ENCODE results near the gene ZFP36. TPM values are rescaled to one million over a fixed set of nuclear protein-coding genes. Genes with fewer than 3 reads are reported as not detected.

The ZFP36 gene
- total RNA-seq, 6 donors from 2014 or later = 195 to 525 (median 238) TPM

DNA sequence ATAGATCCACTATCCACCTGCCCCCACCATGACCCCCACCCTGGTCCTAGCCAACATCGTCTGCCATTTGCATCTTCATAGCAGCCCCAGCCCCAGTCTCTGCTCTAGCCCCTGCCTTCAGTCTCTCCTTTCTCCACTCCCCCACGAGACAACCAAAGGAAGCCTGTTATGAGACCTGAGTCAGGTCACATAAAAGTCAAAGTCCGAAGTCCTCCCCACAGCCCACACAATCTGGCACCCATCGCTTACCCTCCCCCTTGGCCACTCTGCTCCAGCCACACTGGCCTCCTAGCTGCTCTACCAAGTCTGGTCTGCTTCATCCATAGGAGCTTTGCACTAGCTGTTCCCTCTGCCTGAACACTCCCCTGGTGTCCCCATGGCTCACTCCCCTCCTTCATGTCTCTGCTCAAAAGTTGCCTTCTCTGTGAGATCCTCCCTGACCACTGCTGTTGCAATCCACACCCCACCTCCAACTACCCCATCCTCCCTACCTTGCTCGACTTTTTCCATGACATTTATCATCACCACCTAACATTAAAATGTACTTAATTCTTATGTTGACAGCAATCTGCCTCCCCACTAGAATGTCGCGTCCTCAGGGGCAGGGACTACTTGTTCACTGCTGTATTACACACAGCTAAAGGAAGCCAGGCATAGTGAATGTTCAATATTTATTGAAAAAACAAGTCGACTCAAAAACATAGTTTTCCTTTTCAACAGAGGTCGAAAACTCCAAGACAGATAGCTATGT is 4.6 kb downstream of the ZFP36 start:
- H3K4me3 ChIP-seq = peak overlapping the region in 3 of 4 donors; percentile 72 to 81 (median 80)
- H3K9me3 ChIP-seq = no peaks in the 10 kb centered on the region
- ATAC-seq (ENCODE audit: low FRiP score in 2 of 2) (peak in 1 of 2 donors; percentile 0), DNase-seq (peak in 1 of 2 donors; percentile 71)
- H3K27me3 ChIP-seq = no peaks in the 10 kb centered on the region
- peaks cover 21 to 58% (median 39%) of the 10 kb centered on the region in 4 donors for H3K4me1 ChIP-seq
- peak overlapping the region; percentile 99 to 100 (median 100) for H3K27ac ChIP-seq
- TF ChIP-seq, protein P1, sequence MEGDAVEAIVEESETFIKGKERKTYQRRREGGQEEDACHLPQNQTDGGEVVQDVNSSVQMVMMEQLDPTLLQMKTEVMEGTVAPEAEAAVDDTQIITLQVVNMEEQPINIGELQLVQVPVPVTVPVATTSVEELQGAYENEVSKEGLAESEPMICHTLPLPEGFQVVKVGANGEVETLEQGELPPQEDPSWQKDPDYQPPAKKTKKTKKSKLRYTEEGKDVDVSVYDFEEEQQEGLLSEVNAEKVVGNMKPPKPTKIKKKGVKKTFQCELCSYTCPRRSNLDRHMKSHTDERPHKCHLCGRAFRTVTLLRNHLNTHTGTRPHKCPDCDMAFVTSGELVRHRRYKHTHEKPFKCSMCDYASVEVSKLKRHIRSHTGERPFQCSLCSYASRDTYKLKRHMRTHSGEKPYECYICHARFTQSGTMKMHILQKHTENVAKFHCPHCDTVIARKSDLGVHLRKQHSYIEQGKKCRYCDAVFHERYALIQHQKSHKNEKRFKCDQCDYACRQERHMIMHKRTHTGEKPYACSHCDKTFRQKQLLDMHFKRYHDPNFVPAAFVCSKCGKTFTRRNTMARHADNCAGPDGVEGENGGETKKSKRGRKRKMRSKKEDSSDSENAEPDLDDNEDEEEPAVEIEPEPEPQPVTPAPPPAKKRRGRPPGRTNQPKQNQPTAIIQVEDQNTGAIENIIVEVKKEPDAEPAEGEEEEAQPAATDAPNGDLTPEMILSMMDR (IDR thresholded peaks at IDR 0.05) = no peak
- TF ChIP-seq POLR2AphosphoS5 (IDR thresholded peaks at IDR 0.05) = peak; percentile 78 to 98
- peak in 1 of 4 donors; percentile 21 for TF ChIP-seq EP300 (IDR thresholded peaks at IDR 0.05)
- TF ChIP-seq POLR2A (IDR thresholded peaks at IDR 0.05) = peak in 2 of 4 donors; percentile 70 to 78
- 16 to 17% methylated on average over 9 of the region's 9 CpGs for WGBS, 2 donors
- peaks cover 11 to 29% (median 15%) of the 10 kb centered on the region in 4 donors for H3K36me3 ChIP-seq

DNA sequence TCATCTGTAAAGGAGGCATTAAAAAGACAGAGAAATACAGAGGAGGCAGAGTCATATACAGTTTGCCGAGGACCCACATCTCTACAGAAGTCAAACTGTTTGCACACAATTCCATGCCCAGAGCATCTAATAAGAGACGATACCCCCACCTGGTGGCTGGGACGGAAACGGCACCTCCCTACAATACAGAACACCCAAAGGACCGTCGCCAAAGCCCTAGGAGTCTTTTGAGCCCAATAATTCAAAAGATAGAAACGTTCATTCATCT is 5.1 kb downstream of the ZFP36 start:
- peak overlapping the region; percentile 99 to 100 (median 100) for H3K27ac ChIP-seq
- H3K4me3 ChIP-seq = peak overlapping the region in 3 of 4 donors; percentile 68 to 80 (median 72)

DNA sequence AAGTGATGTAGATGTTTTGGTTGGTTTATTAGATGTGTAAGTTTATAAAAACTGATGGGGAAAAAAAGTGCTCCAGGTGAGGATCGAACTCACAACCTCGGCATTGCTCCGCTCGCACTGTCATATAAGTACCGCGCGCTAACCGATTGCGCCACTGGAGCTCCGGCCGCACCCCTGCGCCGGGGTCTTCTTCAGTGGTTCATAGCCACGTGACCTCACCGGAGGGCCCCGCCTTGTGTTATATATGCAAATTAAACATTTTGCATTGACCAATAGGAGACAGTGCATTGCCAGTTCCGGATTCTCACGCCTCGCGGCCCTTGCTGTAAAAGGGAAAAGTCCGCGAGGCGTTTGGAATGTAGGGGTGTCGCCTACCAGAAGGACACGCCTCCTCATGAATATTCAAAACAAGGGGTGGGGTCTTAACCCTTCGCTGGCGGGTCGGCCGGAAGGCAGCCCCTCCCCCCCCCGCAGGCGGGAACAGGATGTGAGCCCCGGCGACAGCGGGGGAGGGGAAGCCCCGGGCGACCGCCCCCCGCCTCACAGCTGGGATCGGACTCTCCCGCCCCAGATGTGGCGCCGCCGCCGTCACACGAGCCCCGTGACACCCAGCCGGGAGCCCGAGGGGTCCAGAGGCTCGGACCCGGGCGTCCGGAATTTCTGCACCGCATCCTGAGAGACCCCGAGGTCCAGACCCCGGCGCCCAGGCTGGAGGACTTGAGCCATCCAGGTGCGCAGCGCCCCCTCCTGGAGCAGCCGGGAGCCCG is 5.6 kb downstream of the ZFP36 start, which contains the start of gene PLEKHG2:
TSS of gene PLEKHG2 (plus strand) at position 570 of the 767 bp plus-strand sequence. CDS start 1,418 bp downstream, outside the sequence.
- DNase-seq (peak; percentile 98), ATAC-seq (ENCODE audit: low FRiP score in 2 of 2) (peak; percentile 63 to 85)
- 0 to 2% methylated on average over 7 to 29 of the region's 60 CpGs for WGBS, 2 donors
- Histone ChIP-seq H3K36me3 (peaks cover 11 to 35% (median 16%) of the 10 kb centered on the region in 4 donors), H3K9me3 (no peaks in the 10 kb centered on the region), H3K27me3 (no peaks in the 10 kb centered on the region), H3K27ac (peak within 1 kb of the TSS; percentile 99 to 100 (median 100)), H3K4me1 (peaks cover 21 to 59% (median 39%) of the 10 kb centered on the region in 4 donors), H3K4me3 (peak within 1 kb of the TSS; percentile 68 to 80 (median 75))
- TF ChIP-seq EP300 (IDR thresholded peaks at IDR 0.05) = peak in 1 of 4 donors; percentile 57
- TF ChIP-seq POLR2AphosphoS5 (IDR thresholded peaks at IDR 0.05) = peak; percentile 89 to 99
- TF ChIP-seq, protein P1 (IDR thresholded peaks at IDR 0.05) = peak; percentile 79 to 94 (median 91)
- peak; percentile 61 to 100 (median 88) for TF ChIP-seq POLR2A (IDR thresholded peaks at IDR 0.05)

More for the DNA sequence above, 5.1 kb downstream of the ZFP36 start:
- peak; percentile 54 to 72 for ATAC-seq (ENCODE audit: low FRiP score in 2 of 2)
- WGBS, 2 donors = 0 to 1% methylated on average over 7 of the region's 7 CpGs
- DNase-seq = peak in 1 of 2 donors; percentile 93
- Histone ChIP-seq H3K36me3 (peaks cover 11 to 33% (median 15%) of the 10 kb centered on the region in 4 donors), H3K9me3 (no peaks in the 10 kb centered on the region), H3K4me1 (peaks cover 21 to 59% (median 39%) of the 10 kb centered on the region in 4 donors), H3K27me3 (no peaks in the 10 kb centered on the region)
- TF ChIP-seq POLR2AphosphoS5 (IDR thresholded peaks at IDR 0.05) = no peak
- TF ChIP-seq, protein P1 (IDR thresholded peaks at IDR 0.05) = peak; percentile 90 to 98 (median 94)

DNA sequence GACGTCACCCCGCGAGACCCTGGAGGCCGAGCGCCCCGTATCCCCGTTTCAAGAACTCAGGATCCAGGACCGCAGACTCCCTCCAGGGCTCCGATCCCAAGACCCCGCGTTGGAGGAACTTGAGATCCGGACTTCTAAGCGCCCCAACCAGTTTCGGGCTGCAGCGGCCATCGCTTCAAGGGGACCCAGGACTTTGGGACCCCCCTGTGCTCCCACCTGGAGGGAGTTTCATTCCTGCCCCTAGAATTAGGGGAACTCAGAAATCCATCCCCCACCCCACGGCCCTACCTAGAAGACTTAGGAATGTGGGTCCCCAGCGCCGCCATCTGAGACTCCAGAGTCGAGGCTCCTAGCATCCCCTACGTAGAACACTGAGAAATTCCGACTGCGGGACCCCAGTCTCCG is 6.2 kb downstream of the ZFP36 start:
- no peaks in the 10 kb centered on the region for H3K27me3 ChIP-seq
- no peaks in the 10 kb centered on the region for H3K9me3 ChIP-seq
- no peak for ATAC-seq (ENCODE audit: low FRiP score in 2 of 2)
- peaks cover 21 to 65% (median 39%) of the 10 kb centered on the region in 4 donors for H3K4me1 ChIP-seq
- TF ChIP-seq, protein P1 (IDR thresholded peaks at IDR 0.05) = peak in 1 of 6 experiments; percentile 10
- no peak for TF ChIP-seq EP300 (IDR thresholded peaks at IDR 0.05)
- H3K4me3 ChIP-seq = peak overlapping the region; percentile 68 to 80 (median 75)
- DNase-seq = peak in 1 of 2 donors; percentile 38
- peak overlapping the region; percentile 99 to 100 (median 100) for H3K27ac ChIP-seq
- 0 to 2% methylated on average over 13 to 19 of the region's 24 CpGs for WGBS, 2 donors
- H3K36me3 ChIP-seq = peaks cover 8 to 35% (median 15%) of the 10 kb centered on the region in 4 donors

Measured in upper lobe of left lung (tissue), 6 donors.